ENCODE data around the gene FADS3.

FADS3 gene, protein sequence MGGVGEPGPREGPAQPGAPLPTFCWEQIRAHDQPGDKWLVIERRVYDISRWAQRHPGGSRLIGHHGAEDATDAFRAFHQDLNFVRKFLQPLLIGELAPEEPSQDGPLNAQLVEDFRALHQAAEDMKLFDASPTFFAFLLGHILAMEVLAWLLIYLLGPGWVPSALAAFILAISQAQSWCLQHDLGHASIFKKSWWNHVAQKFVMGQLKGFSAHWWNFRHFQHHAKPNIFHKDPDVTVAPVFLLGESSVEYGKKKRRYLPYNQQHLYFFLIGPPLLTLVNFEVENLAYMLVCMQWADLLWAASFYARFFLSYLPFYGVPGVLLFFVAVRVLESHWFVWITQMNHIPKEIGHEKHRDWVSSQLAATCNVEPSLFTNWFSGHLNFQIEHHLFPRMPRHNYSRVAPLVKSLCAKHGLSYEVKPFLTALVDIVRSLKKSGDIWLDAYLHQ

DNA sequence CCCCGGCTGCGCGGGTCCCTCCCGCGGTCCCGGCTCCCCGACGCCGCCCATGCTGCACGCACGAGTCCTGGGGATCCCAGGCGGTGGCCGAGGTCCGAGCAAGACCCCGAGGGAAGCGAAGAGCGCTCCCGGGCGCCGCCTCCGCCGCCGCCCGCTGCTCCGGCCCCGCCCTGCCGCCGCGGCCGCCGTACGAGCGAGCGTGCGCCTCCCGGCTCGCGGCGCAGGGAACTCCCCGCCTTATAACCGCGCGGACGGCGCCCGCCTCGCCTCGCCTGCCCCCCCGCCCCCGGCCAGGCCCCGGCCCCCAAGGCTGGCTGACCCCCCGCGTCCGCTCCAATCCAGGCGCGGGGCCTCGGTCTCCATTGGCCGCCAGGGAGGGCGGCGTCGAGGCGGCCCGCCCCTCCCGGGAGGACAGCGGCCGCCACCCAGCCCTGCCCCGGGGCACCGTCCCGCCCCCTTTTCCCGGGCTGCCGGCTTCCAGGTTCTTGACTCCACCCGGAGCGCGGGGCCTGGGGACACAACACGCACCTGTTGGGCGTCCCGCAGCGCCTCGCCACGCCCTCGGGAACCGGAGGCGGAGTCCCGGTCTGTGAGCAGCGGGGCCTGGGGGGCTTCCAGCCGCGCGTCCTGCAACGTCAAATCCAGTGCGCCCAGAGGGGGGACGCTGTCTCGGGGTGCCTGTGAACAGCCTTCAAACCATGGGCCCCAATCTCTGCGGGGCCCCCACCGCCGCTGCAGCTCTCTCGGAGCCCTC is at the start of gene FADS3:
TSS of gene FADS3 (minus strand) at position 215 of the 754 bp plus-strand sequence. CDS start at position 51, 164 bp downstream.
- TF ChIP-seq CTCF (IDR thresholded peaks at IDR 0.05; ENCODE audit: unreplicated experiment in 3 of 3): peak in 1 of 3 experiments; percentile 15
- H3K27me3 Mint-ChIP-seq (ENCODE audit: low read depth): peaks cover 7% of the 10 kb centered on the region
- H3K4me3 Mint-ChIP-seq: peak within 1 kb of the TSS; percentile 77 to 89 (median 86)
- peaks cover 9% of the 10 kb centered on the region for H3K4me1 Mint-ChIP-seq
- no peaks in the 10 kb centered on the region for H3K36me3 Mint-ChIP-seq (ENCODE audit: low read depth)
- peak within 1 kb of the TSS in 1 of 3 experiments; percentile 64 for H3K27ac Mint-ChIP-seq
- H3K9me3 Mint-ChIP-seq: no peaks in the 10 kb centered on the region

GRCh38 chr11:61940466-61940865 is 49.1 kb upstream of the FADS3 start:
- Mint-ChIP-seq H3K36me3 (ENCODE audit: low read depth) (peaks cover 7% of the 10 kb centered on the region), H3K27ac (no peak overlapping the region), H3K4me3 (no peak overlapping the region), H3K4me1 (no peaks in the 10 kb centered on the region), H3K27me3 (ENCODE audit: low read depth) (no peaks in the 10 kb centered on the region), H3K9me3 (peaks cover 28% of the 10 kb centered on the region)
- no peak for TF ChIP-seq CTCF (IDR thresholded peaks at IDR 0.05; ENCODE audit: unreplicated experiment in 3 of 3)

DNA sequence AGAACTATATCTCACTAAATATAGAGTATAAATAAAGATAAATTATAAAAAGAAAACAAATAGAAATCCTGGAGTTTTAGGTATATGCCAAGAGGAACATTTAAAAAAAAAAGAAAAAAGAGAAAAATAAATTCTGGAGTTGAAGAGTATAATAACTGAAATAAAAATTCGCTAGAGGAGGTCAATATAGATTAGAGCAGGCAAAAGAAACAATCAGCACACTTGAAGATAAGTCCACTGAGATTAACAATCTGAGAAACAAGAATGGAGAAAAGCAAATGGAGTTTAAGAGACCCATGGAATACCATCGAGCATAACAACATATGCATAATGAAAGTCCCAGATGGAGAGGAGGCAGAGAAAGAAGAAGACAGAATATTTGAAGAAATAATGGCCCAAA is 44.5 kb upstream of the FADS3 start:
- peaks cover 29% of the 10 kb centered on the region for H3K9me3 Mint-ChIP-seq
- peaks cover 7% of the 10 kb centered on the region for H3K36me3 Mint-ChIP-seq (ENCODE audit: low read depth)
- no peaks in the 10 kb centered on the region for H3K27me3 Mint-ChIP-seq (ENCODE audit: low read depth)
- H3K27ac Mint-ChIP-seq: no peak overlapping the region
- no peaks in the 10 kb centered on the region for H3K4me1 Mint-ChIP-seq
- no peak for TF ChIP-seq CTCF (IDR thresholded peaks at IDR 0.05; ENCODE audit: unreplicated experiment in 3 of 3)
- H3K4me3 Mint-ChIP-seq: no peak overlapping the region

DNA sequence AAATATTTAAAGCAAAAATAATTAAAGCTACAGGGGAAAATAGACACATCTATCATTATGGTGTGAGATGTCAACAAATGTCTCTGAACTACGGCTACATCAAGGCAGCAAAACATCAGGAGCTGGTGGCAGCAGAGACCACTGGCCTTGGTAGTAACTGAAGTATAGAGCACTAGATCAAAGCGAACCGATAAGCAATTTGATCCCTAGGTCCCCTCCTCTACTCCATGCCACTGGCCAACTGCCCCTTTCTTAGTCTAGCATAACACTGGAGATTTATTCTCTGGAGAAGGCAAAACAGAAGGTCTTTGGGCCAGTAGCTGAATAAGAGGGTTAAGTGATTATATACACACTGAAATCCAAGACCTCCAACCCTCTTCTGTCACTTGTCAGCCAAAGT is 39.6 kb upstream of the FADS3 start:
- no peak overlapping the region for H3K4me3 Mint-ChIP-seq
- H3K27ac Mint-ChIP-seq: no peak overlapping the region
- peaks cover 6% of the 10 kb centered on the region for H3K36me3 Mint-ChIP-seq (ENCODE audit: low read depth)
- no peak for TF ChIP-seq CTCF (IDR thresholded peaks at IDR 0.05; ENCODE audit: unreplicated experiment in 3 of 3)
- H3K4me1 Mint-ChIP-seq: peaks cover 16% of the 10 kb centered on the region
- no peaks in the 10 kb centered on the region for H3K27me3 Mint-ChIP-seq (ENCODE audit: low read depth)
- H3K9me3 Mint-ChIP-seq: peaks cover 8% of the 10 kb centered on the region

- Mint-ChIP-seq H3K9me3 (peaks cover 6% of the 10 kb centered on the region), H3K4me3 (no peak overlapping the region), H3K27me3 (ENCODE audit: low read depth) (no peaks in the 10 kb centered on the region), H3K4me1 (peaks cover 39% of the 10 kb centered on the region), H3K36me3 (ENCODE audit: low read depth) (peaks cover 5% of the 10 kb centered on the region), H3K27ac (no peak overlapping the region)
- no peak for TF ChIP-seq CTCF (IDR thresholded peaks at IDR 0.05; ENCODE audit: unreplicated experiment in 3 of 3)
These were observed 37.3 kb upstream of the FADS3 start for GRCh38 chr11:61928606-61929005.

Data from nephron (organoid).